Urinary bladder (tissue), 4 donors: ENCODE data around the gene GEMIN7. TPM values are rescaled to one million over a fixed set of nuclear protein-coding genes. Genes with fewer than 3 reads are reported as not detected.

Source experiments
- DNase-seq: peaks from one replicate; pipeline ENCODE4 v3.0.0-alpha.2; 2015; ENCODE audit errors: extremely low spot score
- H3K27ac ChIP-seq: one replicate; pipeline ENCODE4 v1.5.1; 2013; ENCODE audit warnings: low read depth, mild to moderate bottlenecking, moderate library complexity
- H3K36me3 ChIP-seq: one replicate; pipeline ENCODE4 v1.6.1; 2013; ENCODE audit warnings: mild to moderate bottlenecking, moderate library complexity; ENCODE audit not compliant: insufficient read depth
- H3K4me1 ChIP-seq: one replicate; pipeline ENCODE4 v1.6.1; 2013; ENCODE audit warnings: mild to moderate bottlenecking, moderate library complexity; ENCODE audit not compliant: insufficient read depth
- H3K4me3 ChIP-seq: one replicate; pipeline ENCODE4 v1.5.1; 2013; ENCODE audit warnings: low read depth, low read length
- WGBS: extraction: QIAGEN DNeasy Blood & Tissue Kit; methylation state at CpG from one replicate; pipeline ENCODE4 v1.1.7; 2013; 5-methylcytosine and 5-hydroxymethylcytosine counted together
- polyA plus RNA-seq: library from polyadenylated mRNA; stranded (reverse); fragments of 200-250 nt; gene quantifications from one replicate; pipeline ENCODE4 v1.2.3, GENCODE V29; 2013
- total RNA-seq: library from RNA; depleted of rRNA; stranded (reverse); fragments of >200 nt; gene quantifications from one replicate; pipeline ENCODE4 v1.2.3, GENCODE V29; 2014
- donor health status: healthy with polysubstance abuse.
- donor health status: healthy.

GEMIN7 gene
- total and polyA plus RNA-seq, 2 donors, result 10.4 to 23.6 TPM

GRCh38 chr19:45087531-45087930 lies 8.5 kb downstream of the GEMIN7 start:
- Histone ChIP-seq H3K4me3 (no peak overlapping the region), H3K27ac (no peak overlapping the region), H3K4me1 (no peaks in the 10 kb centered on the region), H3K36me3 (no peaks in the 10 kb centered on the region)
- WGBS, result 78% methylated on average over 11 of the region's 11 CpGs
- DNase-seq, result no peak

GRCh38 chr19:45090034-45090433 lies 11.0 kb downstream of the GEMIN7 start:
- H3K27ac ChIP-seq, result no peak overlapping the region
- no peaks in the 10 kb centered on the region for H3K4me1 ChIP-seq
- 92% methylated on average over 17 of the region's 17 CpGs for WGBS
- H3K36me3 ChIP-seq, result no peaks in the 10 kb centered on the region
- no peak for DNase-seq
- H3K4me3 ChIP-seq, result no peak overlapping the region

- no peaks in the 10 kb centered on the region for H3K4me1 ChIP-seq
- no peak for DNase-seq
- 48% methylated on average over 5 of the region's 5 CpGs for WGBS
- H3K4me3 ChIP-seq, result peak overlapping the region; percentile 33
- no peaks in the 10 kb centered on the region for H3K36me3 ChIP-seq
- H3K27ac ChIP-seq, result no peak overlapping the region
Observed at GRCh38 chr19:45090606-45091005, 11.5 kb downstream of the GEMIN7 start.

DNA sequence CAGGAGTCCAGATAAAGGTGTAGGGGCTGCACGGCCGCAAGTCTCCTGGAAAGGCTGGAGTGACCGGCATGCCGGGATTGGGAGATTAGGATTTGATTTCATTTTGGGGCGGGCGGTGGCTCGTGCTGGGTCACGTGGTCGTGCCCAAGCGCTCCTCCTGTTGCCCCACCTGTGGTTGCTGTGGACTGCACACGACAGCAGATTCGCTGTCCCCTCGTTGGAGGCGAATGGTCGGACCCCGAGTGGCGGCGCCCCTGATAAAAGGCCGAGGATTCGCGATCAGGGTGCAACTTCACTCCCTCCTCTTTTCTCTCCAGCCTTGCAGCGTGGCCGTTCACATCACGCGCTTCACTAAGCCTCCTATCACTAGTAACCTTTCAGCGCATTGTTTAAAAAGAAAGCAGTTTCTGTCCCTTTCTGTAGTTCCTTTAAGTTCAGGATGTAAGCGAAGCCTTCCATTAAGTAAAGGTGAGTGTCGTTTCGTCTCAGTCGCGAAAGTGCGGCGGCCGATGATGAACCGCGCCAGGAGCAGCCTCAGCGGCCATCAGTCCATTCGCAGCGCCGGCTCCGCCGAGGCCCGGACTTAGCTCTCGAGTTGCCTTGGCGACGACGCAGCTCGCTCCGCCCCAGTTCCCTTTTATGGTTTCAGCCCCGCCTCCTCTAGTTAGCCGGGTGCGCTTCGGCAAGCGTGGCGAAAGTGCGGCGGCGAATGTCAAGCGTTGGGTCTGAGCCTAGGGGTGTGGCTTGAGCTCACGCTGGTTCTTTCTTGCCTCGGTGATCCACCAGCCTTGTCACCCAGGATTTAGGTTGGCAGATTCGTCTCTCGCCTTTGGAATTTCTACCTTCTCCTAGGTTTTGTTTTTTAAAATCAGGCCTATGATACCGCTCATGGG lies 12.2 kb downstream of the GEMIN7 start:
- Histone ChIP-seq H3K4me1 (no peaks in the 10 kb centered on the region), H3K36me3 (no peaks in the 10 kb centered on the region), H3K4me3 (peak overlapping the region; percentile 44), H3K27ac (no peak overlapping the region)
- DNase-seq, result peak; percentile 98
- 5% methylated on average over 64 of the region's 64 CpGs for WGBS

- under 1% methylated on average over 103 of the region's 103 CpGs for WGBS
- H3K36me3 ChIP-seq, result no peaks in the 10 kb centered on the region
- H3K4me1 ChIP-seq, result no peaks in the 10 kb centered on the region
- H3K4me3 ChIP-seq, result peak within 1 kb of the TSS; percentile 96
- H3K27ac ChIP-seq, result peak within 1 kb of the TSS; percentile 82
- peak; percentile 92 for DNase-seq
Observed at GRCh38 chr19:45092747-45093678, 14.0 kb downstream of the GEMIN7 start, which contains the start of gene PPP1R37. Gene PPP1R37 (plus strand): TSS chr19:45093179. CDS start chr19:45093326, 147 bp downstream.

DNA sequence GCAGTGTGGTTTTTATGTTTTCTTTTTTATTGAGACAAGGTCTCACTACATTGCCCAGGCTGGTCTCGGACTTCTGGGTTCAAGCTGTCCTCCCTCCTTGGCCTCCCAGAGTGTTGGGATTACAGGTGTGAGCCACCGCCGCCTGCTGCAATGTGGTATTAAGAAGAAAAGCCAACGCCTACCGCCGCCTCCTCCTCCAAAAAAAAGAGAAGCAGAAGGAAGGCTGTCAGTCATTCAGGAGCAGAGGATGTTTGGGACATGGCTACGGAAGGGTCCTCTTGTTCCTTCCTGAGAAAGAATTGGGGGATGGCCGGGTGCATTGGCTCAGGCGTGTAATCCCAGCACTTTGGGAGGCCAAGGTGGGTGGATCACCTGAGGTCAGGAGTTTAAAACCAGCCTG lies 15.1 kb downstream of the GEMIN7 start:
- no peaks in the 10 kb centered on the region for H3K4me1 ChIP-seq
- H3K4me3 ChIP-seq, result peak overlapping the region; percentile 96
- DNase-seq, result no peak
- no peaks in the 10 kb centered on the region for H3K36me3 ChIP-seq
- 74% methylated on average over 9 of the region's 9 CpGs for WGBS
- no peak overlapping the region for H3K27ac ChIP-seq

- H3K36me3 ChIP-seq, result no peaks in the 10 kb centered on the region
- no peak overlapping the region for H3K27ac ChIP-seq
- DNase-seq, result no peak
- no peaks in the 10 kb centered on the region for H3K4me1 ChIP-seq
- WGBS, result 79% methylated on average over 5 of the region's 5 CpGs
- no peak overlapping the region for H3K4me3 ChIP-seq
Observed at GRCh38 chr19:45094707-45095106, 15.6 kb downstream of the GEMIN7 start.

DNA sequence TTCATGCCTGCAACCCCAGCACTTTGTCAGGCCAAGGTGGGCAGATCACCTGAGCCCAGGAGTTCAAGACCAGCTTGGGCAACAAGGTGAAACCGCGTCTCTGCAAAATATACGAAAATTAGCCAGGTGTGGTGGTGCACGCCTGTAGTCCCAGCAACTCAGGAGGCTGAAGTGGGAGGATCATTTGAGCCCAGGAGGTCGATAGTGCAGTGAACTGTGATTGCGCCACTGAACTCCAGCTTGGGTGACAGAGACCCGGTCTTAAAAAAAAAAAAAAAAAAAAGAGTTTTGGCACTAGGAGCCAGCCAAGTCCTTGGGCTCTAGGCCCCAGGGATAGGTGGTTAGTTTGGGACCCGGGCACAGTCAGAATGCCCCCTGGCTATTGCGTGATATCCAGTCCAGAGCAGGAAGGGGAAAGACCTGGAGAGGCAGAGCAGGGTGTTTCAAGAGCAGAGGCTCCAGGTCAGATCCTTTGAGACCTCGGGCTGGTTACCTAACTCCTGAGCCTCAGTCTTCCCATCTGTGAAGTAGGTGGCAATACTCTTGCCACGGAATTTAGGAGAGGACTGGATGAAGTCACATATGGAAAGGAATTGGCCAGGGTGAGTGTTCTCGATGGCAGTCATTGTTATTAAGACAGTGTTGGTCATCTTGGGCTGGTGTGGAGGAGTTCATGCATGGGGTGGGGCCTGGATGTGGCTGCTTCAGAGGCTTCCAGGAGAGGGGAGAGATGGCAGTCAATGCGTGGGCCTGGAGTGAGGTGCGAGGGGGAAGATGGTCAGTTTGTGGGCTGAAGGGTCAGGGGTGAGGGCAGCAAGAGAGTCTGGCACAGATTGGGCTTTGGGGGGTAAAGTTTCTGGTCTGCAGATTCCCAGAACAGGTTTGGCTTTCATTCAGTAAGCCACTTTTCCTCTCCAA lies 16.7 kb downstream of the GEMIN7 start:
- Histone ChIP-seq H3K4me3 (no peak overlapping the region), H3K36me3 (no peaks in the 10 kb centered on the region), H3K4me1 (no peaks in the 10 kb centered on the region)

DNA sequence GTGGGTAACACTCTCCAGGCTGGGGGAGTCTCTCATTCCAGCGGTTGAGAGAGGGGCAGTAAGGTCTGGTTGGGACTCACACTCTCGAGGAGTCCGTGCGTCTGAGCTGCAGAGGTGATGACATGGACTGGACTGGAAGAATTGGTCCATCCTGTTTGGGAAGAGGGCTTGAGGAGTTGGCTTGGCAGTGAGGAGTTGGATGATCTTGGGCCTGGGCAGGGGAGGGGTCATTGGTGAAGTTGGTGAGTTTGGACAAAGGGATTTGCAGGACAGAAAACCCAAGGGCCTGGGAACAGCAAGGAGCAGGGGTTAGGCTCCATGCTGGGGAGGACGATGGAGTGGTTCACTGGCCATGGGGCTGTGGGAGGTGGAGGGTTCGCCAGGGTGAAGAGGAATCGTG lies 17.6 kb downstream of the GEMIN7 start:
- no peak overlapping the region for H3K4me3 ChIP-seq
- H3K4me1 ChIP-seq, result no peaks in the 10 kb centered on the region
- 87% methylated on average over 7 of the region's 7 CpGs for WGBS
- H3K36me3 ChIP-seq, result no peaks in the 10 kb centered on the region
- no peak for DNase-seq
- no peak overlapping the region for H3K27ac ChIP-seq

More for the DNA sequence above, 16.7 kb downstream of the GEMIN7 start:
- H3K27ac ChIP-seq, result no peak overlapping the region
- WGBS, result 92% methylated on average over 14 of the region's 14 CpGs
- no peak for DNase-seq

- DNase-seq, result no peak
- Histone ChIP-seq H3K4me1 (no peaks in the 10 kb centered on the region), H3K36me3 (no peaks in the 10 kb centered on the region), H3K4me3 (no peak overlapping the region), H3K27ac (peak overlapping the region; percentile 40)
- WGBS, result 85% methylated on average over 7 of the region's 7 CpGs
Observed at GRCh38 chr19:45097450-45097775, 18.4 kb downstream of the GEMIN7 start.

GRCh38 chr19:45097776-45098520 lies 18.9 kb downstream of the GEMIN7 start:
- peak overlapping the region; percentile 40 for H3K27ac ChIP-seq
- H3K4me3 ChIP-seq, result no peak overlapping the region
- H3K4me1 ChIP-seq, result no peaks in the 10 kb centered on the region
- DNase-seq, result no peak
- no peaks in the 10 kb centered on the region for H3K36me3 ChIP-seq
- 58% methylated on average over 16 of the region's 16 CpGs for whole genome bisulfite sequencing
